Measurements from ENCODE around the gene LIPF. TPM values are rescaled to one million over a fixed set of nuclear protein-coding genes. Genes with fewer than 3 reads are reported as not detected.

LIPF gene
- total and polyA plus RNA-seq, 2 of the 13 experiments (the other 11 are each of a cell fraction or from before 2014, with no cell fraction given), result not detected

GRCh38 chr10:88702848-88703597 lies 38.8 kb downstream of the LIPF start (continued):
- TF ChIP-seq ARID5B (CRISPR knock-in tag; IDR thresholded peaks at IDR 0.05), result peak; percentile 74
- TF ChIP-seq FOXP1 (IDR thresholded peaks at IDR 0.05), result no peak
- TF ChIP-seq FOXP1 (CRISPR knock-in tag; IDR thresholded peaks at IDR 0.05), result peak; percentile 40
- TF ChIP-seq ZNF124 (CRISPR knock-in tag; IDR thresholded peaks at IDR 0.05), result no peak
- no peak for TF ChIP-seq FOXA1 (IDR thresholded peaks at IDR 0.05)
- peak; percentile 82 for TF ChIP-seq FOXA1 (CRISPR knock-in tag; IDR thresholded peaks at IDR 0.05)
- no peak for TF ChIP-seq ATF1 (CRISPR knock-in tag; IDR thresholded peaks at IDR 0.05)
- TF ChIP-seq ELF3 (CRISPR knock-in tag; IDR thresholded peaks at IDR 0.05), result peak; percentile 68; the same call in 1 of the 2 replicates
- TF ChIP-seq TFAP4 (IDR thresholded peaks at IDR 0.05; ENCODE audit: borderline replicate concordance, low read depth), result peak; percentile 97
- peak; percentile 35; the same call in 1 of the 2 replicates for TF ChIP-seq TCF7 (IDR thresholded peaks at IDR 0.05; ENCODE audit: low read depth)
- TF ChIP-seq ETV5 (CRISPR knock-in tag; IDR thresholded peaks at IDR 0.05; ENCODE audit: borderline replicate concordance), result peak; percentile 68; the same call in 1 of the 2 replicates
- TF ChIP-seq TBX3 (IDR thresholded peaks at IDR 0.05; ENCODE audit: borderline replicate concordance), result peak; percentile 33; the same call in 1 of the 2 replicates
- TF ChIP-seq SRSF1 (optimal IDR thresholded peaks at IDR 0.05; ENCODE audit: low read depth, low read length), result no peak
- peak in 1 of 2 experiments; percentile 51; a peak in 2 of 4 replicates for TF ChIP-seq EP300 (IDR thresholded peaks at IDR 0.05; ENCODE audit: low read depth in 2 of 2, low read length in 2 of 2)
- peak; percentile 59 for TF ChIP-seq EP300 (CRISPR knock-in tag; IDR thresholded peaks at IDR 0.05; ENCODE audit: borderline replicate concordance)
- TF ChIP-seq GATAD2A (CRISPR knock-in tag; IDR thresholded peaks at IDR 0.05), result peak; percentile 32; the same call in 1 of the 2 replicates
- no peak for TF ChIP-seq GATA4 (IDR thresholded peaks at IDR 0.05; ENCODE audit: borderline replicate concordance, low read depth)
- peak; percentile 51; the same call in 1 of the 2 replicates for TF ChIP-seq HOMEZ (CRISPR knock-in tag; IDR thresholded peaks at IDR 0.05; ENCODE audit: low read depth)
- TF ChIP-seq ZNF644 (CRISPR knock-in tag; IDR thresholded peaks at IDR 0.05; ENCODE audit: low read depth), result peak; percentile 60; the same call in 1 of the 2 replicates
- TF ChIP-seq MEIS2 (CRISPR knock-in tag; IDR thresholded peaks at IDR 0.05), result no peak
- peak; percentile 25; the same call in 1 of the 2 replicates for TF ChIP-seq NFIC (IDR thresholded peaks at IDR 0.05; ENCODE audit: low read length)
- TF ChIP-seq ZFP36L1 (CRISPR knock-in tag; IDR thresholded peaks at IDR 0.05), result no peak
- TF ChIP-seq FOSL2 (CRISPR knock-in tag; IDR thresholded peaks at IDR 0.05), result peak; percentile 92
- TF ChIP-seq HDAC1 (CRISPR knock-in tag; IDR thresholded peaks at IDR 0.05), result peak; percentile 27; the same call in 1 of the 2 replicates
- TF ChIP-seq SP5 (CRISPR knock-in tag; IDR thresholded peaks at IDR 0.05; ENCODE audit: borderline replicate concordance, low read depth), result peak; percentile 94
- TF ChIP-seq MEIS1 (CRISPR knock-in tag; IDR thresholded peaks at IDR 0.05; ENCODE audit: borderline replicate concordance), result no peak
- TF ChIP-seq DPF2 (CRISPR knock-in tag; IDR thresholded peaks at IDR 0.05; ENCODE audit: borderline replicate concordance, low read depth), result peak; percentile 23; the same call in 1 of the 2 replicates

All from HepG2 (cell line).